H1 (cell line): ENCODE data around the gene ADAM30.

Source experiments
- CBX8 ChIP-seq: fragments of 300-800, 300-1000 bp; sonication (generic); IDR thresholded peaks from 2 replicates; pipeline ENCODE4 v1.7.1; 2016; ENCODE audit warnings: low read depth, low read length, borderline replicate concordance
- CEBPB ChIP-seq: IDR thresholded peaks from 2 replicates; pipeline ENCODE4 v1.6.1; 2012; ENCODE audit warnings: low read depth, low read length
- CHD2 ChIP-seq: IDR thresholded peaks from 2 replicates; pipeline ENCODE4 v1.6.1; 2012; ENCODE audit warnings: low read length, improper control_type of control experiment
- CTCF ChIP-seq, 3 experiments: IDR thresholded peaks; 1 replicate in 2 of 3; 2 replicates in 1 of 3; pipeline versions ENCODE4 v1.5.1 to v1.6.1; 2011; ENCODE audit warnings: low read length in 3 of 3, mild to moderate bottlenecking in 3 of 3, inconsistent platforms in 2 of 3, low read depth in 1 of 3, moderate library complexity in 1 of 3; ENCODE audit not compliant: insufficient read depth in 1 of 3; ENCODE audit errors: control extremely low read depth in 1 of 3
- EP300 ChIP-seq, 2 experiments: IDR thresholded peaks; 1 replicate in 1 of 2; 2 replicates in 1 of 2; pipeline ENCODE4 v1.6.1; 2011 to 2012; ENCODE audit warnings: low read depth in 2 of 2, low read length in 2 of 2, mild to moderate bottlenecking in 2 of 2, borderline replicate concordance in 1 of 2, inconsistent platforms in 1 of 2, moderate library complexity in 1 of 2
- FOSL1 ChIP-seq: IDR thresholded peaks from 2 replicates; pipeline ENCODE4 v1.6.1; 2011; ENCODE audit warnings: mild to moderate bottlenecking, low read depth, low read length, moderate library complexity; ENCODE audit not compliant: insufficient read depth
- HDAC6 ChIP-seq: IDR thresholded peaks from one replicate; pipeline ENCODE4 v1.7.1; 2012; ENCODE audit warnings: low read depth, mild to moderate bottlenecking, inconsistent platforms, low read length, moderate library complexity
- POLR2A ChIP-seq, 2 experiments: IDR thresholded peaks; 1 replicate in 1 of 2; 2 replicates in 1 of 2; pipeline ENCODE4 v1.6.1; 2011; ENCODE audit warnings: low read depth in 2 of 2, low read length in 2 of 2, mild to moderate bottlenecking in 2 of 2; ENCODE audit errors: control extremely low read depth in 1 of 2
- POLR2AphosphoS5 ChIP-seq: IDR thresholded peaks from 2 replicates; pipeline ENCODE4 v1.6.1; 2011; ENCODE audit warnings: low read depth, low read length
- RXRA ChIP-seq: IDR thresholded peaks from 2 replicates; pipeline ENCODE4 v1.6.1; 2011; ENCODE audit warnings: low read depth, mild to moderate bottlenecking, low read length, moderate library complexity; ENCODE audit not compliant: insufficient read depth
- SP1 ChIP-seq: IDR thresholded peaks from 2 replicates; pipeline ENCODE4 v1.6.1; 2011; ENCODE audit warnings: low read depth, low read length
- SRF ChIP-seq: IDR thresholded peaks from 2 replicates; pipeline ENCODE4 v1.6.1; 2011; ENCODE audit warnings: mild to moderate bottlenecking, low read depth, low read length, moderate library complexity
- TAF1 ChIP-seq: IDR thresholded peaks from 2 replicates; pipeline ENCODE4 v1.6.1; 2011; ENCODE audit warnings: mild to moderate bottlenecking, low read depth, low read length
- TBP ChIP-seq: IDR thresholded peaks from 2 replicates; pipeline ENCODE4 v1.6.1; 2011; ENCODE audit warnings: low read depth, low read length, improper control_type of control experiment

GRCh38 chr1:119902775-119903442 lies 6.6 kb upstream of the ADAM30 start:
- TF ChIP-seq TBP, result no peak
- no peak for TF ChIP-seq CTCF (IDR thresholded peaks at IDR 0.05; ENCODE audit: control extremely low read depth in 1 of 3, insufficient read depth in 1 of 3, low read depth in 1 of 3, low read length in 3 of 3)
- no peak for TF ChIP-seq CBX8
- no peak for TF ChIP-seq HDAC6
- no peak for TF ChIP-seq CEBPB
- TF ChIP-seq POLR2A (IDR thresholded peaks at IDR 0.05; ENCODE audit: control extremely low read depth in 1 of 2, low read depth in 2 of 2, low read length in 2 of 2), result no peak
- TF ChIP-seq CHD2, result no peak
- no peak for TF ChIP-seq SRF
- no peak for TF ChIP-seq RXRA
- TF ChIP-seq FOSL1, result no peak
- TF ChIP-seq EP300 (IDR thresholded peaks at IDR 0.05; ENCODE audit: borderline replicate concordance in 1 of 2, low read depth in 2 of 2, low read length in 2 of 2), result no peak
- TF ChIP-seq SP1, result no peak
- TF ChIP-seq POLR2AphosphoS5, result no peak
- TF ChIP-seq TAF1, result no peak
